AML-193 (cell line): ENCODE data around the gene PJA2.
A peak's percentile ranks its signal among the peaks of the same experiment; 100 is the strongest.

Source experiments
- DNase-seq, 2 experiments: peaks; one replicate each; lab custom pipeline; 2025; lab: John Stamatoyannopoulos, UW

The PJA2 gene

DNA sequence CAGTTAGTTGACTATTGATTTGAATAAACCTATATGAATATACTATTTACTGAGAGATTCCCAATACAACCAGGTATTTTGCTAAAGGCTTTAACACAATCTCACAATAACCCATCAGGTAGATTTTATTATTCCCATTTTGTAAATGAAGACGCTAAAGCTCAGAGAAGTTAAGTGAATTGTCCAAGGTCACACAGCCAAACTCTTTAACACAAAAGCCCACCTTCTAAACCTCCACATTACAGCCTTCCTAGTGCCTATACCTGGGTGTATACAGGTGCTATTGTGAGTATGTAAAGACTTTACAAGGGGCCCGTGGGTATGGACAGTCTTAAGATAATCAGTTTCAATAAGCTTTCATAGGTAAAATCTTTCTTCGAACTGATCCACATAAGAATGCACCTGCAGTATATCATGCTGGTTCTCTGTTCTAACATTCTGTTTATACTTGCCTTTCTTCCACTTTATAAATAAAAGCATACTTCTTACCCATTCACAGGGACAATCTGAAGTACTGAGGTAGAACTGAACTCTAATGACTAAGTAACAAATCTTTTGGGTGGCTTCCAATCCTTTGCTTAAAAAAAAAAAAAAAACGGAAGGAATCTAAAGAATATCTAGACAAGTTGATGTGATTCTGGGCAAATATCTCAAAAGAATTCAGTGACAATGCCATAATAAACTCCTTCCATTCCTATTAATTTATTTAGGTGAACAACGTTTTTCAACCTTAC is 59.1 kb downstream of the PJA2 start:
- no peak for DNase-seq

- DNase-seq: no peak
Measured at GRCh38 chr5:109349388-109349787, 60.4 kb downstream of the PJA2 start.

GRCh38 chr5:109347252-109347888 is 62.4 kb downstream of the PJA2 start:
- no peak for DNase-seq

DNA sequence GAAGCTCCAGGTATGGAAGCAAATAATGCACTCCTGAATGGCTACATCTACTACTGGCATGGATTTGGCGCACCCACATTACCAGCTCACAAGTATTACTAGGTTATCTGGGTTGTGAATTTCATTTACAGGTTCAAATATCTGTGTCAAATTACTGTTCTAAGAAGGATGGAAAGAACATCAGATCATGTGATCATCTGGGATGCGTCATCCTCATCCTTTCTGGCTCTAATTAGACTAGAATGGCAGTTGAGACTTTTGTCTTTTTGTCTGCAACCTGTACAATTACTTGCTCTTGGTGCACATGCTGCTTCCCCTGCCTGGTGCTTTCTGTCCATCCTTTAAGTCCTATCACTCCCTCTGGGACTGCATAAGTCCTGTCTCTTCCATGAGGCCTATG is 64.1 kb downstream of the PJA2 start:
- DNase-seq: no peak

DNA sequence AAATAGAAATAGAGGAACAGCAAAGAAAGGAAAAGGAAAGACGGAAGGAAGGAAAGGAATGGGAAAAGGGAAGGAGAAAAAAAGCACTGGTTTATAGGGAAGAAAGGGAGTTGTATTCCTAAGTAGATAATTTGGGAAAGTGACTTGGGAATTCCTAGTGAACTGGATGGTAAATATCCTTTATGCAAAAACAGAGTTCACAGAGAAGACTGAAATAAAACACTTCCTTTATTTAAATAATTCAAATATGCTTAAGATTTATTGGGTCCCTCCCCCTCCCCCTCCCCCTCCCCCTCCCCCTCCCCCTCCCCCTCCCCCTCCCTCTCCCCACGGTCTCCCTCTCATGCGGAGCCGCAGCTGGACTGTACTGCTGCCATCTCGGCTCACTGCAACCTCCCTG is 69.4 kb downstream of the PJA2 start:
- no peak for DNase-seq

GRCh38 chr5:109335114-109335513 is 74.7 kb downstream of the PJA2 start:
- DNase-seq: no peak

GRCh38 chr5:109334056-109334455 is 75.7 kb downstream of the PJA2 start:
- no peak for DNase-seq

DNA sequence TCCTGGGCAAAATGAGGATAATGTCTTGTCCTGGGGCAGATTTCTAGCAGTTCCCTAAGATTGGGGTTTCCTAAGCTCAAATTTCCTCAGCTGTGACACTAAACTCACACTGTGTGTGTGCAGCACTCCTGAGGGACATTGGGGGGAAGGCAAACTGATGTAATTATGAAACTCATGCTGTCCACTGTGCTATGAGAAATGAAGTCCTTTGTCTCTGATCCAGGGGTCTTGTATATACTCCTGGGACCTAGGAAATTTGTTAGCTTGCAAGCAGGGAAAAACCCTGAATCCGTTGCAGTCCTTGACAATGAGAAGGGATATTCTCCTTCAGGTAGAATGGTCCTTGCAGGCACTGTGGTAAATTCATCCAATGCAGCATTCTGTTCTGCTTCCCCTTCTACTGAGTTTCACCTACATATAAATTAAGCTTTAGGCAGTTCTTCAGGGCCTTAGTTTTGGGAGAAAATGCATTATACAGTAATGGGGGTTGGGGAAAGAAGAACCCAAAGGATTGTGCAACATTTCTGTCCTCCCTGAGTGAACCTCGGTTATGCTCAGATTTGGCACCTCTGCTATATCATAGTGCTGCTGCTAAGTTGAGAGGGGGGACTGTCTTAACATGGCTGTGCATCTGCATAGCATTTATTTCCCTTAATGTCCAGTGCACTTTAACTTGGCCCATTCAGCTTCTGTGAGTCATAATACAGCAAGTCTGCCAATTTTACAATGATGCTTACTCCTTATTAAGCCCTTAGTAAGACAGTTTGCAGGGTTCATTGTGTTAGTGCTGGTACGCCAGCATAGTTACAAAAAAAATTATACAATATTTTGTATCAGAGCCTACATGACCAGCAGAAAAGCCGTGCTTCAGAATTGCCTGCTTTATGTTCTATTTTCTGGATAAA is 80.2 kb downstream of the PJA2 start:
- peak in 1 of 2 experiments; percentile 30 for DNase-seq

DNA sequence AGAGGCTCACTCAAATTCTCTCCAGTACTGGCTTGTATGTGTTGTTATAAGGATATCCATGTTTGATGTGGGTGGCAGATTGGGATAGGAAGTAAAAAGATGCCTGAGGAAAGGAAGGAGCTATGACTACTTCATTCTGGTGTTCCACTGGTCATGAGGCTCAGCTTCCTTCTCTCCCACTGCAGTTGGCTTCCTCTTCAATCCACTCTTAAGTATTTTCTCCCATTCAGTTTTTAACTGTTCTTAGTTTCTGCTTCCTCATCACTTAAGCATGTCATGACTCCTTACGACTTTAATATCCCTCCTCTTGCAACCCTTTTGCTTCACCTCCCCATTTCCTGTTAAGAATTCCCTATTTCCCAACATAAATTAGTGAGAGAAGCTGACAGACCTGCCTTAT is 81.1 kb downstream of the PJA2 start:
- DNase-seq: no peak

DNA sequence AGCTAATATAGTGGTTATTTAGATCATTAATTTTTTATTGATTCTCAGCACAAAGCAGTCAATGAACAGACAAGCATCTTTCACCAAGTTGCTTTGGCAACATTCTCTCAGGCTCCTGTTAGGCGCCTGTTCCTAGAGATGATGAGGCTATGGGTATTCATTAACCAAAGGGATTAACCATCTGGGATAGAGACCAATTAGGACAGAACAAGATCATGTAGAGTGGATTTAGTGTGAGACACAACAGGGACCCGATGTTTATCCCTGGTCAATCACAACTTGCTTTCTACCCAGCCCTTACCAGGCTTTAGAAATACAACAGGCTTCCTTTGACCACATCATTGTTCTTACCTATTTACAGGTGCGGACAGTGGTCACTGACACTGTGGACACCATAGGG is 82.2 kb downstream of the PJA2 start:
- no peak for DNase-seq

- no peak for DNase-seq
Measured at GRCh38 chr5:109326919-109327318, 82.9 kb downstream of the PJA2 start.

DNA sequence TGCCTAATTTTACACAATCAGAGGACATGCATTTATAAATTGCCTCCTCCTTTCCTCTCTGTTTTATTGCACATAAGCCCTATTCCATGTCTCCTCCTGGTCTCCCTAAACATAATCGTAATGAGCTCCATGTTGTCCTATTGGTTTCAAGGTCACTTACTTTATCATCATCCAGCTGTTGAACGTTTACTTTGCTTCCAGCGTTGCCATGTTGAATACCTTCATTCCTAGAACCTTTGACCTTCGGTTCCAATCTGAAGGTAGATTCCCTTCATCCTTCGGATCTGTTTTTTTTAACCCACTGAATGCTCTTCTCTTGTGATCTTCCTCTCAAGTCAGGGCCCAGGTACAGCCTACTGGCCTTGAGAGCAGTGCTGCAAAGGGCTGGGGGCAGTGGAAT is 84.3 kb downstream of the PJA2 start:
- DNase-seq: no peak

GRCh38 chr5:109324931-109325330 is 84.8 kb downstream of the PJA2 start:
- DNase-seq: peak; percentile 96 to 97

- no peak for DNase-seq
Measured at GRCh38 chr5:109324351-109324750, 85.4 kb downstream of the PJA2 start.

GRCh38 chr5:109322694-109323093 is 87.1 kb downstream of the PJA2 start:
- DNase-seq: no peak

DNA sequence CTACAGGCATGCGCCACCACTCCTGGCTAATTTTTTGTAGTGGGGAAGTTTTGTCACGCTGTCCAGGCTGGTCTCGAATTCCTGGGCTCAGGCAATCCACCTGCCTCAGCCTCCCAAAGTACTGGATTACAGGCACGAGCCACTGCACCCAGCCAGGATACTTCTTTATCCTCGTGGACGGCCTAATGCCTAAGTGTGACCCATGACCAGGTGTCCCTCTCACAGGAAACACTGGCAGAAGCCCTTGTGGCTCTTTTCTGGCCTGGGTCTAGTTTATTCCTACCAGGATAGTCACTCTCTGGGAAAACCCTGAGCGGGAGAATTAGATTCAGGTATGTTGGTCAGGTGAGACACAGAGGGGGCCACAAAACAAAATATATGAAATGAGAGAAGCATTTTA is 90.4 kb downstream of the PJA2 start:
- DNase-seq: no peak

- DNase-seq: no peak
Measured at GRCh38 chr5:109318455-109319108, 91.2 kb downstream of the PJA2 start.

GRCh38 chr5:109316634-109317033 is 93.1 kb downstream of the PJA2 start:
- DNase-seq: no peak

DNA sequence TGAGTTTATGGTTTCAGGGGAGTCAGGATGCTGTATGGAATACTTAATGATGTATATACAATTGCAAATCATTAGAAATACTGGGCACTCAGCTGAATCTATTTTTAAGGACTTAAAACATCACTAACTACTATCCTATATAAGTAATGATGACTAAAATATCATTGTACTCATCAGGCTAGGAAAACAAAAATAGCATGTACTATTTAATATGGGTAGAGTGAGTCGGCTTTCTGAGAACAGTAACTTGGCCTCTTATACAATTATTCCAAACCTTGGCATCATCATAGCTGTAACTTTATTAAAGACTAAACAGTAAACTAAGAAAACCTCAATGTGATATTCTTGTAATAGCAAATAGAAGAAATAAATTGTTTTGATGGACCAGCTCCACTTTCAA is 94.5 kb downstream of the PJA2 start:
- DNase-seq: no peak

DNA sequence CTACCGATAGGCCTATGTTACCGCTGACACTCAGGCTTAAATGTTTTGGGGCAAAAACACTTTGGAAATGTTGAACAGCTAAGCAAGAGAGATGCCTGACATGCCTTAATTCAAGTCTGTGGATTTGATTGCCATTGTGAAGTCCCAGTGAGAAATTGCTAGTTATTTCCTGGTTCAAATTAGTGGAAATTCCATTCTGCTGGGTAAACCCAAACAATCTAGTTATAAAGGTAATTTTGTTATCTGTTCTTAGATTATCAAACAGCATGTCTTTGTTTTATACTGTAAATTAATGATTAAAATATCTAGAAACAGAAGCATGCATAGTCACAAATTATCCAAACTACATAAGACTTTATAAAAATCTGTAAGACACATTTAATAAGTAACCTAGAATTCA is 96.6 kb downstream of the PJA2 start:
- no peak for DNase-seq

GRCh38 chr5:109312695-109313094 is 97.1 kb downstream of the PJA2 start:
- DNase-seq: no peak

DNA sequence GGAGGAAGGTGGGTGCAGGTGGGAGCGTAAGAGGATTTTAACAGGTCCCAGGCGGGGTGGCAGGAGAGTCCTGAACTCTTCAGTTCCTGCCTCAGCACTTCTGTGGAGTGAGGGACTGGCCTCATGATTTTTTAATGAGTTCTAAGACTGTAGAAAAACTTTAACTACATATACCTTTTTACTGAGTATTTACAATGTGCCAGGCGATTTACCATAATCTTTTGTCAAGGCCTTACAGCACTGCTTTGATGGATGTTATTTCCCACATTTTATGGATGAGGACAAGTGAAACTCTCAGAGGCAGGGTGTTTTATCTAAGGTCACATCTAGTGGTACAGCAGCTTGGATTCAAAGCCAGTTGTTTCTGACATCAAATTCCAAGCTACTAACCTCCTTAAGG is 99.5 kb downstream of the PJA2 start:
- no peak for DNase-seq
